ENCODE data around the gene GGCX.
"Not testable (repeated sequence)": the region's sequence is repeated elsewhere in the genome, so short reads cannot be mapped to it uniquely, and the experiment has no call there.

The GGCX gene

GRCh38 chr2:85560812-85561279, 447 bp downstream of the GGCX start:
- no peak for DNase-seq

GRCh38 chr2:85560403-85560726, 928 bp downstream of the GGCX start:
- DNase-seq: not testable (repeated sequence)

- DNase-seq: no peak
Observed at GRCh38 chr2:85558160-85558559, 3.1 kb downstream of the GGCX start.

- no peak for DNase-seq
Observed at GRCh38 chr2:85557130-85557529, 4.2 kb downstream of the GGCX start.

- no peak for DNase-seq
Observed at GRCh38 chr2:85554980-85555612, 6.2 kb downstream of the GGCX start.

- no peak for DNase-seq
Observed at GRCh38 chr2:85553184-85553583, 8.1 kb downstream of the GGCX start.

- DNase-seq: peak; percentile 80
Observed at GRCh38 chr2:85551698-85552678, 9.3 kb downstream of the GGCX start.

GRCh38 chr2:85550486-85550885, 10.8 kb downstream of the GGCX start:
- no peak for DNase-seq

GRCh38 chr2:85549826-85550225, 11.5 kb downstream of the GGCX start:
- no peak for DNase-seq

- no peak for DNase-seq
Observed at GRCh38 chr2:85549095-85549494, 12.2 kb downstream of the GGCX start.

- no peak for DNase-seq
Observed at GRCh38 chr2:85548608-85548900, 12.7 kb downstream of the GGCX start.

GRCh38 chr2:85547859-85548607, 13.3 kb downstream of the GGCX start:
- no peak for DNase-seq

- no peak for DNase-seq
Observed at GRCh38 chr2:85547089-85547858, 14.0 kb downstream of the GGCX start.

GRCh38 chr2:85545780-85546240, 15.5 kb downstream of the GGCX start:
- DNase-seq: no peak

- not testable (repeated sequence) for DNase-seq
Observed at GRCh38 chr2:85544915-85545779, 16.1 kb downstream of the GGCX start.

GRCh38 chr2:85544254-85544691, 17.0 kb downstream of the GGCX start:
- not testable (repeated sequence) for DNase-seq

GRCh38 chr2:85542777-85543176, 18.5 kb downstream of the GGCX start:
- no peak for DNase-seq

GRCh38 chr2:85541753-85542457, 19.4 kb downstream of the GGCX start:
- no peak for DNase-seq

GRCh38 chr2:85541262-85541661, 20.0 kb downstream of the GGCX start:
- no peak for DNase-seq

- DNase-seq: peak; percentile 46
Observed at GRCh38 chr2:85540133-85540648, 21.1 kb downstream of the GGCX start.
